Measurements from ENCODE around the gene NPIPA7. TPM values are rescaled to one million over a fixed set of nuclear protein-coding genes. Genes with fewer than 3 reads are reported as not detected.
"Not testable (repeated sequence)": the region's sequence is repeated elsewhere in the genome, so short reads cannot be mapped to it uniquely, and the experiment has no call there.

The NPIPA7 gene
- total RNA-seq, 1 experiment from 2014 or later: 27.6 TPM

GRCh38 chr16:16417914-16418544 lies 39.1 kb downstream of the NPIPA7 start:
- DNase-seq (ENCODE audit: extremely low read depth, low read depth): not testable (repeated sequence)

GRCh38 chr16:16420515-16420914 lies 41.6 kb downstream of the NPIPA7 start:
- not testable (repeated sequence) for DNase-seq (ENCODE audit: extremely low read depth, low read depth)

GRCh38 chr16:16425146-16425545 lies 46.2 kb downstream of the NPIPA7 start:
- not testable (repeated sequence) for DNase-seq (ENCODE audit: extremely low read depth, low read depth)

GRCh38 chr16:16431135-16431534 lies 52.2 kb downstream of the NPIPA7 start:
- not testable (repeated sequence) for DNase-seq (ENCODE audit: extremely low read depth, low read depth)

- not testable (repeated sequence) for DNase-seq (ENCODE audit: extremely low read depth, low read depth)
Measured at GRCh38 chr16:16434711-16435110, 55.8 kb downstream of the NPIPA7 start.

GRCh38 chr16:16441401-16441800 lies 62.5 kb downstream of the NPIPA7 start:
- DNase-seq (ENCODE audit: extremely low read depth, low read depth): not testable (repeated sequence)

Small RNAs within 50 kb of the gene (small RNA-seq; reads per million reads assigned to genes)
- gene AC138969.3 (0 reads per million in 2 experiments), gene MIR6511A3 (0 reads per million in 2 experiments), gene MIR6770-2 (0 reads per million in 2 experiments)

Other genes with a start within 250 kb of the NPIPA7 start
- 0.46 and 0.62 TPM in 2 replicates for gene ABCC6, start 155.6 kb upstream of the NPIPA7 start, total RNA-seq (2014; rRNA removed; shearing (Covaris generic))
- gene NOMO3, start 146.6 kb upstream of the NPIPA7 start, total RNA-seq (2014; rRNA removed; shearing (Covaris generic)): 30.6 and 36.1 TPM in 2 replicates

All from NCI-H460 (cell line).